HG02943 (cell line): ENCODE results near the gene SMOC2.

Source experiments
- ATAC-seq: cut with Tn5 transposase; IDR thresholded peaks from one replicate; pipeline ENCODE4 v1.9.1; 2021; ENCODE audit warnings: mild to moderate bottlenecking, low read depth, moderate library complexity; ENCODE audit not compliant: unreplicated experiment

The SMOC2 gene

GRCh38 chr6:168616816-168617765 lies 176.1 kb downstream of the SMOC2 start:
- no peak for ATAC-seq

- ATAC-seq: no peak
Observed at GRCh38 chr6:168618546-168619315, 177.7 kb downstream of the SMOC2 start.

GRCh38 chr6:168619560-168620314 lies 178.8 kb downstream of the SMOC2 start:
- no peak for ATAC-seq

GRCh38 chr6:168620578-168620977 lies 179.6 kb downstream of the SMOC2 start:
- no peak for ATAC-seq

- no peak for ATAC-seq
Observed at GRCh38 chr6:168623736-168624135, 182.8 kb downstream of the SMOC2 start.

- ATAC-seq: no peak
Observed at GRCh38 chr6:168624540-168624939, 183.6 kb downstream of the SMOC2 start.

GRCh38 chr6:168624948-168625347 lies 184.0 kb downstream of the SMOC2 start:
- no peak for ATAC-seq

- no peak for ATAC-seq
Observed at GRCh38 chr6:168625602-168626001, 184.6 kb downstream of the SMOC2 start.

GRCh38 chr6:168626046-168626602 lies 185.1 kb downstream of the SMOC2 start:
- ATAC-seq: no peak

- no peak for ATAC-seq
Observed at GRCh38 chr6:168627506-168628175, 186.7 kb downstream of the SMOC2 start.

- no peak for ATAC-seq
Observed at GRCh38 chr6:168628176-168628553, 187.2 kb downstream of the SMOC2 start.

- no peak for ATAC-seq
Observed at GRCh38 chr6:168628732-168629245, 187.8 kb downstream of the SMOC2 start.

- no peak for ATAC-seq
Observed at GRCh38 chr6:168631564-168631963, 190.6 kb downstream of the SMOC2 start.

GRCh38 chr6:168632694-168633093 lies 191.7 kb downstream of the SMOC2 start:
- no peak for ATAC-seq

GRCh38 chr6:168634541-168635328 lies 193.8 kb downstream of the SMOC2 start:
- no peak for ATAC-seq

GRCh38 chr6:168636147-168637004 lies 195.4 kb downstream of the SMOC2 start:
- no peak for ATAC-seq

- ATAC-seq: no peak
Observed at GRCh38 chr6:168637834-168638233, 196.8 kb downstream of the SMOC2 start.
